NCI-H2107 treated with DMSO at 0.1 percent for 48 hours (cell line): ENCODE measurements around the gene ATOSA.

Source experiments
- DNase-seq: peaks from one replicate; lab custom pipeline; 2025; ENCODE audit not compliant: unreplicated experiment; lab: John Stamatoyannopoulos, UW

Gene ATOSA

DNA sequence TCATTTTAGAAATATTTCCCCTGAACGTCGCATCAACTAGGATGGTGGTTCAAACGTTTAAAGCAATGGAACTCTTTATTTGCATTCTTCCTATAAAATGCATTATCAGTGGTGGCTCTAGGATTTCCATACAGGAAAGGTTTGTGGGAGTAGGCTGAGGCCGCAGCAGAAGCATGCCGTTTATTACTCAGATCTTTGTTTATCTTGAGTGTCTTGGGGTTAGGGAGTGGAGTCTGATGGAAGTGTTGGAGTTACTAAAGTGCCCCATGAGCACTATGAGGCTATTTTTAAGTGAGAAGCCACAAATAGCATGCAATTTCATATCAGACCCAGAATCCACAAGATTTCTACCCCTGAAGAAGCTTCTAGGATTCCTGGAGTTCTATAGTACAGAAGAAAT is 26.2 kb downstream of the ATOSA start:
- no peak for DNase-seq

- no peak for DNase-seq
Measured at GRCh38 chr15:52652286-52652685, 26.9 kb downstream of the ATOSA start.

DNA sequence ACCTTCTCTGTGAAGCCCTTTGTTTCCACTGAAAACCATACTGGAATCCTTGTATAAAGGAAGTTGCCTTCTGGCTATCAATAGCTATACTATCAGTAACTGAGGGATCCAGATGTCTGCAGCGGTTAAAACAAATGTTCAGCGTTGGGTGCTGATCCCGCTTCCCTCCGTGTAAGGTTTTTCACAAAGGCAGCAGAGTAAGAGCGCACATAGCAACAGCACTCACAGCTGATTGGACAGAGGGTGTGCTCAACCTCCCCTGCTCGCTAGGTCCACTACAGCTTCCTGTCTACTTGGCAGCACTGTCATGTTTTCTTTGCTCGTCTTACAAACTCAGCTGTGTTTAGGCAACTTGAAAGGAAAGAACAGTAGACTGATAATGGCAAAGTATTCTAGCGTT is 27.3 kb downstream of the ATOSA start:
- DNase-seq = peak; percentile 9

GRCh38 chr15:52651114-52651513 is 28.1 kb downstream of the ATOSA start:
- no peak for DNase-seq

- no peak for DNase-seq
Measured at GRCh38 chr15:52649686-52650085, 29.5 kb downstream of the ATOSA start.

- DNase-seq = no peak
Measured at GRCh38 chr15:52645916-52646315, 33.3 kb downstream of the ATOSA start.

- no peak for DNase-seq
Measured at GRCh38 chr15:52642386-52643361, 36.5 kb downstream of the ATOSA start.

- DNase-seq = no peak
Measured at GRCh38 chr15:52636459-52636858, 42.7 kb downstream of the ATOSA start.

GRCh38 chr15:52635908-52636307 is 43.3 kb downstream of the ATOSA start:
- DNase-seq = no peak
